Progenitor cell of endocrine pancreas (in vitro differentiated cells): ENCODE data around the gene PRSS57. TPM values are rescaled to one million over a fixed set of nuclear protein-coding genes. Genes with fewer than 3 reads are reported as not detected.

Experiments
- DNase-seq: peaks from one replicate; pipeline ENCODE4 v3.0.0; 2021; ENCODE audit warnings: low spot score; ENCODE audit not compliant: unreplicated experiment
- H3K27ac Mint-ChIP-seq: 2 replicates; pipeline ENCODE4 v1.8.0; 2021; ENCODE audit warnings: mild to moderate bottlenecking, moderate library complexity, mixed read lengths
- H3K27me3 Mint-ChIP-seq: 2 replicates; pipeline ENCODE4 v1.8.0; 2021; ENCODE audit warnings: mixed read lengths
- H3K36me3 Mint-ChIP-seq: 2 replicates; pipeline ENCODE4 v1.8.0; 2022; ENCODE audit warnings: mixed read lengths; ENCODE audit not compliant: insufficient read depth
- H3K4me1 Mint-ChIP-seq: 2 replicates; pipeline ENCODE4 v1.8.0; 2021; ENCODE audit warnings: low read depth, mixed read lengths
- H3K4me3 Mint-ChIP-seq: 2 replicates; pipeline ENCODE4 v1.8.0; 2021; ENCODE audit warnings: low read depth, mild to moderate bottlenecking, moderate library complexity, mixed read lengths
- H3K9me3 Mint-ChIP-seq: 2 replicates; pipeline ENCODE4 v1.8.0; 2021; ENCODE audit warnings: low read depth, mixed read lengths
- CTCF ChIP-seq: fragments of 200-600 bp; sonication (generic); IDR thresholded peaks from one replicate; pipeline ENCODE4 v1.5.0; 2021; ENCODE audit warnings: antibody characterized with exemption, mild to moderate bottlenecking; ENCODE audit not compliant: unreplicated experiment
- total RNA-seq: library from RNA; stranded (reverse); gene quantifications from 2 replicates; pipeline ENCODE4 v1.2.1, GENCODE V29; 2021

Gene PRSS57
- total RNA-seq, 1 donor from 2014 or later: not detected

GRCh38 chr19:686589-687297 lies 8.5 kb downstream of the PRSS57 start:
- Mint-ChIP-seq H3K4me3 (no peak overlapping the region), H3K27ac (no peak overlapping the region), H3K36me3 (no peaks in the 10 kb centered on the region), H3K9me3 (no peaks in the 10 kb centered on the region), H3K4me1 (no peaks in the 10 kb centered on the region), H3K27me3 (no peaks in the 10 kb centered on the region)
- no peak for TF ChIP-seq CTCF
- no peak for DNase-seq

- Mint-ChIP-seq H3K27ac (no peak overlapping the region), H3K9me3 (no peaks in the 10 kb centered on the region), H3K4me1 (no peaks in the 10 kb centered on the region), H3K36me3 (no peaks in the 10 kb centered on the region), H3K4me3 (no peak overlapping the region), H3K27me3 (no peaks in the 10 kb centered on the region)
- no peak for TF ChIP-seq CTCF
- DNase-seq: no peak
Measured at GRCh38 chr19:685454-685931, 9.8 kb downstream of the PRSS57 start.

GRCh38 chr19:682678-683320 lies 12.5 kb downstream of the PRSS57 start:
- Mint-ChIP-seq H3K27ac (no peak overlapping the region), H3K27me3 (no peaks in the 10 kb centered on the region), H3K4me1 (no peaks in the 10 kb centered on the region), H3K4me3 (no peak overlapping the region), H3K9me3 (no peaks in the 10 kb centered on the region), H3K36me3 (no peaks in the 10 kb centered on the region)
- DNase-seq: no peak
- TF ChIP-seq CTCF: no peak

GRCh38 chr19:681029-682019 lies 13.9 kb downstream of the PRSS57 start:
- Mint-ChIP-seq H3K27me3 (no peaks in the 10 kb centered on the region), H3K4me1 (no peaks in the 10 kb centered on the region), H3K9me3 (no peaks in the 10 kb centered on the region), H3K4me3 (peak overlapping the region; percentile 91), H3K27ac (peak overlapping the region; percentile 99), H3K36me3 (no peaks in the 10 kb centered on the region)
- no peak for DNase-seq
- no peak for TF ChIP-seq CTCF
